Activated CD4-positive, alpha-beta T cell treated with anti-CD3 and anti-CD28 coated beads for 24 hours (primary cell): ENCODE data around the gene MORN5.
"Not testable (repeated sequence)": the region's sequence is repeated elsewhere in the genome, so short reads cannot be mapped to it uniquely, and the experiment has no call there.

Experiments
- DNase-seq, 2 donors: peaks; one replicate each; pipeline ENCODE4 v3.0.0-alpha.2; 2020; ENCODE audit warnings: low read depth in 2 of 2

MORN5 gene

DNA sequence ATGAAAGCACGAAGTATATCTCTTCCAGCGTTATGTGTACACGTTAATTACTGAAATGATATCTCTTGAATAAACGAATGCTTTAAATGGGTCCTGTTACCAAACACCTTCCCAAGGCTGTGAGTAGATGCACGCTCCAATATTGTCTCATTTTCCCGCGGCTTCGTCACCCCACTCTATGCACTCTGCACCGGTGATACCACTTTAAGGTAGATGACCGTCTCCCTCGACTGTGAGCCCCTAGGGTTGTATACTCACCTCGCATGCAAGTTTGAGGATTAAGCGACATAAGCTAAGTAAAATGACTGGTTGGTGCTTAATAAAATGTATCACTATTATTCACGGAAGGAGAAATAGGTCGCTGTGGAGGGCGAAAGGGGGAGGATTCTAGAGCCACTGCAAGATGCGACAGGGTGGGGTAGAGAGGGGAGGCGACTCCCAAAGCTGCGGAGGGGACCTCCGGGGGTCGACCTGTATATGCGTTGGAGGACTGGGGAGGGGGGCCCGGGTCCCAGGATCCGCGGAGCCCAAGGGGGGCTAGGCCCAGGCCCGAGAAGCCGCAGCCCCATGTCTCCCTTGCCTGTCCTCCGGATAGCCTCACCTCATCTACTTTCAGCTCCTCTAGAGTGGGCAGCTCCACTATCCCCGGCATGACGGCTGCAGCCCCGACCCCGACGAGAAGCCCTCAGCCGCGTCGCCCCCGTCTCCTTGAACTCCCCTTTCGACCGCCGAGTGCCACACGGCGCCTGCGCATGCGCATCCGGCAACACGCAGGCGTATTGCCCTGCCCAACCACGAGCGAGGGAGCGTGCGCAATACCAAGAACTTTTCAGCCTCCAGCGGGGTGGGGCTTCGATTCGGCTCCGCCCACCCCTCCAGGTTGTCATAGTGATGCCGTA, at the start of gene MORN5, which contains the start of gene NDUFA8:
Gene MORN5, plus strand, starts transcription at position 883 of the 899 bp plus-strand sequence. CDS start 65 bp downstream, outside the sequence.
Gene NDUFA8, minus strand, starts transcription at position 754 of the 899 bp plus-strand sequence. Its CDS starts 102 bp downstream, at position 652.
- DNase-seq: peak; percentile 93

DNA sequence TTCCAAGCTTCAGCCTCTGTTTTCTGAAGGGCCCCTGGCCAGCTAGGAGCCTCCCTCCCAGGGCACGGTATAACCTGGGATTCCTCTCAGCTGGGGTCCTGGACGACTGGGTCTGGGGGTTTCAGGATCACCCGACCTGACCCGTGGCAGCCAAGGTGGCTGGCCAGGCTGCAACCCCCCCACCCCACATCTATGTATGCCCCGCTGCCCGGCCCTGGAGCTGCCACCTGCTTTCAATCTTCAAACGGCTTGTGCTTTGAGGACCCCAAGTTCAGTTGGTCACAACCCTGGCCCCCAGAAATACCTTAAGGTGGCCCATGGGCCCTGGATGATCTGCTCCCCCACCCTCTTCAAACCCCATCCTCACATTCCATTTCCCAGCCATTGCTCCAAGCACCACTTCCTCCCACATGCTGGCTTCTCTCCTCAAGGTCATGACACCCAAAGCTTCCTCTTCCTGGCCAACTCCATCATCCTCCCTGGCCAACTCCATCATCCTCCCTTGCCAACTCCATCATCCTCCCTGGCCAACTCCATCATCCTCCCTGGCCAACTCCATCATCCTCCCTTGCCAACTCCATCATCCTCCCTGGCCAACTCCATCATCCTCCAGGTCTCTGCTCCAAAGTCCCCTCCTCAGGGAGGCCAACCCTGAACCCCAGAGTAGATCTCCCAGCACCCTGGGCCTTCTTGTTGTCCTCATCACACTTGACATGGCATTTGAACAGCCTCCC, 49.4 kb upstream of the MORN5 start:
- no peak for DNase-seq

DNA sequence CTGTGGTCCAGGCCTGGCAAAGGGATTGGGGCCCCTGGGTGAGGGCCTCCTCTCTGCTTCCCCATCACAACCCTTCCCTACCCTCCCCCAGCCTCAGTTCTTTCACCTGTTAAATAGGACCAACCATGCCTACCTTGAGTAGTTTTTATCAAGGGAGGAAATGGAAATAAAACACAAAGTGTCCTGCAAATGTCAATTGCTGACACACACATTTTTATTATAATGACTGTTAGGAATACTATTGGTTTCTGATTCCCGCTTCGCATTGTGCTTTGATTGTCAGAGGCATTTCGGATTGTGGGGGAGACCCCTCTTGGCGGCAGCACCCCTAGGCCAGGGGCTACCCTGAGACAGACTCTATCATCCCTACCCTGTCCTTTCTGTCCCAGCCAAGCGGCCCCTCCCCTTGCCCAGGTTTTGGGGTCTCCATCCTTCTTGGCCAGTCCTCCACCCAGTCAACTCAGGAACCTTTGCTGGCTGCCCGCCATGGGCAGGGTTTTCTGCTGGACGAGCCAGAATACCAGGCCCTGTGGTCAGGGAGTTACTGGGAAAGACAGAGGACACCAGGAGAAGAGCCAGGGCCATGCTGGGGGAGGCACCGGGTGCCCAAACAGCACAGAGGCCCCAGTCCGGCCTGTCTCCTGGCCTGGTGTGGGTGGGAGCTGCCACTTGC, 48.2 kb upstream of the MORN5 start:
- DNase-seq: no peak

DNA sequence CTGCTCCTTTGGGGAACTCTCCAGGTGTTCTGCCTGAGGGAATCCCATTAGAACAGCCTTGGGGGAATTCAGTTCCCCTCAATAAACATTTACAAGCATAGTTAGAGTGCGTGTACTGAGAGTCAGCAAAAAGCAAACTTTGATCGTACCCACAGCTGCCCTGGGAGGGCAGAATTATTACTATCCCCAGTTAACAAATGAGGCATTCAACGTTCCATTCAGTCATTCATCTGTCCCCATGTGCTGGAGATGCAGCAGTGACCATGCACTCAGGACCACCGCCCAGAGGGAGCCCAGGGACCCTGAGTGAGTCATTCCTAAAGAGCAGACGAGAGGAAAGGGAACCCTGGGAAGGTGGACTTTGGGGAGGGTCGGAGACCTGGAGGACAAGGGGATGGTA, 47.5 kb upstream of the MORN5 start:
- no peak for DNase-seq

DNA sequence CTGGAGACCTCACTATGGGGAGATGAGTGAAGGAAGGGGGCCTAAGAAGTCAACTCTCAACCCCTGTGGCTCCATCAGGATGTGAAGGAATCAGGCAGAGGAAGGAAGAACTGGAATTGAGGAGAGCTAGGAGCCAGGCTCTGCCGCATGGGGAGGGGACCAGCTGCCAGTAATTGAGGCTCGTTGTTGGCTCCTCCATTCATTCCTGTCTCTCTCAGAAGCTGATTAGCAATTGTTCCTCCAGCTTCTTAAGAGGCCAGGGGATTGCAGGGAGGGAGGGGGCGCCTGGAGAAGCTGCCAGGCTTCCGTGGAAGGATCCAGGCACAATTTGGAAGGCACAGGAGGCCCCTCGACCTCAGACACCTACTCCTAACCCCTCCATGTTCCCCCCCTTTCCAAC, 46.1 kb upstream of the MORN5 start:
- DNase-seq: no peak

DNA sequence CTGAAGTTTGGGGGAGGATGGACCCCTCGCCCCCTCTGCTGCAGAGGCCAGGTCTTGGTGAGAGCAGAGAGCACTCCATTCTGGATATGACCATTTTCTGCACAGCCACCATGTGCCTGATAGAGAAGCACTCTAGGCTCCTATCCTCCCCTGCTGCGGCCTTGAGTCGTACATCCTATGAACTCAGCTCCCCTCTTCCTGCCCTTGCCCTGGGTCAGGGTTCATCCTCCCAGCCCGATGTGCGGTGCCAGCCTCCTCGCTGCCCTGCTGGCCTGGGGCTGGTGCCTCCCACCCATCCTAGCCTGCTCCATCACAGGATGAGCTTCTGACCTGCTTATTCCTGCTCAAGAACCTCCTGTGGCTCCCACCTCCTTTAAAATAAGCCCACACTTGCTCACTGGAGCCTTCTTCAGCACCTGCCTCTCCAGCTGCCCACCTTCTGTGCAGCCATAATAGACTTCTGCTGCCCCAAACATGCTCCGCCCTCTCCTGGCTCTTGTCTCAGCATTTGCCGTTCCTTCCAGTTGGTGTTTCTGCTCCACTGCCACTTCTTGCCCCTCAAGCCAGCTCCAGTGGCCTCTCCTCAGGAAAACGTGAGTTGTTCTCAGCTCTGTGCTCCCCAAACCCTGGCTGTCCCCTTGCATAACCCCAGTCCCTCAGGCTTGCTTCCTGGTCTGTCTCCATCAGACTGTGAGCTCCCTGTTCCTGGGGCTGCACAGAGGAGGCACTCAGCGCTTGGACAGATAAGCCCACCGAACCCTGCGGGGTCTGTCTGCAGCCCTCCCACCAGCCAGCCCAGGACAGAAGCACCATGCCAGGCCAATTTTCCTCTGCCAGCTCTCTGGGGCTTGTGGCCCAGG, 44.3 kb upstream of the MORN5 start:
- no peak for DNase-seq

DNA sequence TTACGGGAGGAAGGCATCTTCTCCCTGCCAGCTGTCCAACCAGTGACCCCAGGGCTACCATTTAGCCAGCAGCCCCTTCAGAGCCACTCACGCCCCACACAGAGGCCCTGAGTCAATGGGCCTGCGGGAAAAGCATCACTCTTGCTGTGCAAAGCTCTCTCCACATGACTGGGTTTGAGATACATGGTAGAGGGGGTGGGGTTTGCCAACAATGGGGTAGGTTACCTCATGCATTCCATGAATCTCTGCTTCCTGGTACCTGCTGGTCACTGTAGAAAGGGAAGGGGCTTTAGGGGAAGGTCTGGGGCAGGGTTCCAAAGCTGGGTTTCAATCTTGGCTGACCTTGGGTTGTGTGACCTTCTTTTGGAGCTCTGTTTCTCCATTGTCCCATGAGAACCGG, 43.7 kb upstream of the MORN5 start:
- no peak for DNase-seq

DNA sequence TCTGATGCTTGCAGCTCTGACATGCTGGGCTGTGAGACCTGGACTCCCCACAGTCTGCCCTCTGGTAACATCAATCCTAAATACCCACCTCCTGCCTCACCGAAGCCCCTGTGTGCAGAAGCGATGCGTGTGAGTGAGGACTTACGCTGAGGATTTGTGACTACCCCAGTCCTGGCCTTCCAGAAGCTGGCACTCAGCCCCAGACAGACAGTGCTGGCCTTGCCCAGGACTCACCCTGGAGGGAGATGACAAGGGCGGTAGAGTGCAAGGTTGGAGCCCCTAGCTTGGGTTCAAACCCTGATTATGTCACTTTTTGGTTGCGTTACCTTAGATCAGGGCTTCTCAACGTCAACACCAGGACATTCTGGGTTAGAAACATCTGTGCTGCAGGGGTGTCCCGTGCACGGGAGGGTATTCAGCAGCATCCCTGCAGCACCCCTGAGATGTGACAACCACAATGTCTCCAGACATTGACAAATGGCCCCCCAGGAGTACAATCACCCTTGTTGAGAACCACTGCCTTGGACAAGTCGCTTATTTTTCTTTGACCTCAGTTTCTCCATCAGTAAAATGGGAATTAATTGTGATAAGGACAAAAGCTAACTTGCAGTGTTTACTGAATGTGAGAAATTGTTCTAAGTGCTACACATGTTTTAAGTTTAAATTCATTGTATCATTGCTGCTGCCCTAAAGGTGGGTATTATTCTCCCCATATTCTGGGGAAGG, 43.1 kb upstream of the MORN5 start:
- DNase-seq: no peak

DNA sequence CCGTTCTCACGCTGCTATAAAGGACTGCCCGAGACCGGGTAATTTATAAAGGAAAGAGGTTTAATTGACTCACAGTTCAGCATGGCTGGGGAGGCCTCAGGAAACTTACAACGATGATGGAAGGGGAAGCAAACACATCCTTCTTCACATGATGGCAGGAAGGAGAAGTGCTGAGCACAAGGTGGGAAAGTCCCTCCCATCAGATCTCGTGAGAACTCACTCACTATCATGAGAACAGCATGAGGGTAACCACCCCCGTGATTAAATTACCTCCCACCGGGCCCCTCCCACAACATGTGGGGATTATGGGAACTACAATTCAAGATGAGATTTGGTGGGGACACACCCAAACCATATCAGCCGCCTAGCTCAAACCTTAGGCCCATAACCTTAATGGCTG, 42.5 kb upstream of the MORN5 start:
- DNase-seq: not testable (repeated sequence)

DNA sequence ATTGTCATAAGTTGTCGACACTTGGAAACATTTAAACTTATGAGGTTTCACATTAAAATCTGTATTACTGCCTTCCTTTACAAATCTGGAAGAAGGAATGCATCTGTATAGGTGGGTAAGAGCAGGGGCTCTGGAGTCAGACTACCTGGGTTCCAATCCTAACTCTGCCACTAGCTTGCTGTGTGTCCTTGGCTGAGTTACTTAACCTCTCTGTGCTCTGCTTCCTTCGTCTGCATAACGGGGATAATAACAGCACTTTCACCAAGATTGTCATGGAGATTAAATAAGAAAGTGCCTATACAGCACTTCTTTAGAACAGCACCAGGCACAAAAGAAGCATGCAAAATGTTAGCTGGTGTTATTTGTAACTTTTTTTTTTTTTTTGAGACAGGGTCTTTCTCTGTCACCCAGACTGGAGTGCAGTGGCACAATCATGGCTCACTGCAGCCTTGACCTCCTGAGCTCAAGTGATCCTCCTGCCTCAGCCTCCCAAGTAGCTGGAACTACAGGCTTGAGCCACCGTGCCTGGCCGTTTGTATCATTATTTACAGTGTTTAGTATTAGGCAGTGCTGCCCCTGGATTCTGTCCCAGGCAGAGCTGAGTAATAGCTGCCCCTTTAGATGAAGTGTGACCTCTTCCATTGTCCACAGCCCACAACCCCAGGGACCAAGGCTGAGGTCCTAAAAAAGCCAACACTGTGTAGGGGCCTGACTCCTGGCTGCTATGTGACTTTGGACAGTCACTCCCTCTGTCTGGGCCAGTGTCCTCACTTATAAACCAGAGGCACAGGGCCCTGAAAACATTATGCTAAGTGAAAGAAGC, 41.2 kb upstream of the MORN5 start:
- no peak for DNase-seq

DNA sequence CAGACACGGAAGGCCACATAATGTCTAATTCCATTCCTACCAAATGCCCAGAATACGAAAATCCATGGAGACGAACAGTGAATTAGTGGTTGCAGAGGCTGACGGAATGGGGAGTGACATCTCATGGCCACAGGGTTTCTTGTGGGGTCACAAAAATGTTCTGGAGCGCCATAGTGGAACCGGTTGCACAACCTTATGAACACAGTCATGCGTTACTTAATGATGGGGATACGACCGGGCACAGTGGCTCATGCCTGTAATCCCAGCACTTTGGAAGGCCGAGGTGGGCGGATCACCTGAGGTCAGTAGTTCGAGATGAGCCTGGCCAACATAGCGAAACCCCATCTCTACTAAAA, 40.6 kb upstream of the MORN5 start:
- DNase-seq: no peak

DNA sequence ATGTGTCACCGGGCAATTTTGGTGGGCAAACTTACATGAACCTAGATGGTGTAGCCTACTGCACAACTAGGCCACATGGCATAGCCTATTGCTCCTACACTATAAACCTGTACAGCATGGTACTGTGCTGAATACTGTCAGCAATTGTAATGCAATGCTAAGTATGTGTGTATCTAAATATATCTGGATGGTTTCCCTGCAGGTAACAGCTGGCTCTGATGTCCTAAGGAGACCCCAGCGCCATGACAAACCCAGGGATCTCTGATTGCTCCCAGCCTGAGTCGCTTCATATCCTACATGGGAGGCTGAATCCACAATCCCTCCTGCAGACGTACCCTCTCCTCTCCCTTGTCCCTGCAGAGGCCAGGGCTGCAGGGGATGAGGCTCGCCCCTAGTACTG, 40.0 kb upstream of the MORN5 start:
- DNase-seq: no peak

DNA sequence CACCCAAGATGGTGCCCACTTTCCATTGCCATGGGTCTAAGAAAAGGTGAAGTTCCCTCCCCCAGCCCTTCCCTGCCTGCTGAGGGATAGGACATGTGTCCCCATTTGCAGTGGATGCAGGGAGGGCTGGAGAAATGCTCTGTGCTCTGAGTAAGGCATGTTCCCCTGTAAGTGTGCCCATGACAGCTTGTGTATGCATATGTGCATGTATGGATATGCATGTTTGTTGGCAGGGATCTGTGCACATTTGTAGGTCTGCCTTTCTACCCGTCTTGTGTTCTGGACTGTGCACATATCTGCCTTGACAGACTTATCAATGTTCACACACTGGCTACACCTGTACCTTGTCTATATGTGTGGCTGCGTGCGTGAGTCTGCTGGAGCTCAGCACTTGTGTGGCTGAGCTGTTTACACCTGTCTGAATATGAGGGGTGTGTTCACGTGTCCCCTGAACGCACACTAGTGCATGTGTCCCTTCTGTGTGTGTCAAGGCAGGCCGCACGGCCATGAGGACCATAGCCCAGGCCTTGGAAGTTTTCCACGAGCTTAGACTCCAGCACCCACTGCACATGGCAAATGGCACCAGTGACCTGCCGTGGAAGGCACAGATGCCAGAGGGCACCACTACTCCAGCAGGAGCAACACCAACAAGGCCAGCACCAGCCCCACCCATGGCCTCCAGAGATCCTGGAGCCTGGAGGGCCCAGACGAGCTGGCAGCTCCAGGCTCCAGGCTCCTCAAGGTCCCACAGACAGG, 39.2 kb upstream of the MORN5 start:
- DNase-seq: no peak

DNA sequence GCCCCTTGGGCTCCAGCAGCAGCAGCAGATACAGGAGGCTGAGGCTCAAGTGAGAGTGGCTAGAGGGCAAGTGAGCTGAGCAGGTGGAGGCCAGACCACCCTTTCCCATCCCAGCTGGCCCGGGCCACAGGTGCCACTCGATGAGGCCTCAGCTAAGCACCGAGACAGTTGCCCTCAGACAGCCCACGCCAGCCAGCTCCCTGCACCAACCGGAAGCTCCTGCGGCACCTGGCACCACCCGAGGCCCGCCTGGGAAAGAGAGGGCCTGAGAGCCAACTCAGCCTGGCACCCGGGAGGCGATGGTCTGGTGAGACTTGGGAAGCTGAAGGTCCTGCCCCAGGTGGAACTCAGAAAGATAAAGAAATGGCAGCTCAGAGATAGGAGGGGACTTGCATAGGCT, 38.3 kb upstream of the MORN5 start:
- no peak for DNase-seq

DNA sequence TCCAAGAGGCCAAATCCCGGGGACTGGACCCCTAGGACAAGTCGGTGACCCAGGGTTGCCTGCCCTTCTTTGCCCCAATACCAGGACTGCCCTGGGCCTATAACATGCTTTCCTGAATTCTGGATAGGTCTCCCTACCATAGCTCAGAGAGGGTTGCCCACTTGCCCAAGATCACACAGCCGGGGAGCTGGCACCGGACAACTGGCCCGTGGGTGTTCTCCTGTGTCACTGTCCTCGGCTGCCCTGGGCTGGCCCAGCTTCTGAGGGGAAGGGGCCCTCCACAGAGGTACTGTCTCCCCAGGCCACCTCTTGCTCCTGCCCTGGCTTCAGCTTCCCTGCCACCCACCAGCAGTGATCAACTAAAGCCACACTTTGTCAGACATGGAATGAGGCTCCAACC, 37.8 kb upstream of the MORN5 start:
- DNase-seq: no peak

DNA sequence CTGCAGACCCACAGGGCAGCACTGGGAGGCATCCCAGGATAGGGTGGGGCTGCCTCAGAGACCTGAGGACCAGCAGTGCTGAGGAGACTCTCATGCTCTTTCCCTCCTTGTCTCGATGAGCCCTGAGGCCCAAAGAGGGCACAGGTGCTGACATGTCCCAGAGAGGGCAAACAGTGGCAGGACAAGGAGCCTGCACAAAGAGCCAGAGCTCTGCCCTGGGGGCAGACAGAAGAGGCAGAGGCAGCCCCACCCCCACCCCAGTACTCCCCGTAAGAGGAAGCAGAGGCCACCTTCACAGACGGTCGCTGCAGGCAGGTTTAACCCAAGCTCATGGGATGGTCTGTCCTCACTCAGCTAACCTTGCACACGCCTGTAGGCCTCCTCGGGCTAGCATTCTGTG, 37.2 kb upstream of the MORN5 start:
- no peak for DNase-seq

DNA sequence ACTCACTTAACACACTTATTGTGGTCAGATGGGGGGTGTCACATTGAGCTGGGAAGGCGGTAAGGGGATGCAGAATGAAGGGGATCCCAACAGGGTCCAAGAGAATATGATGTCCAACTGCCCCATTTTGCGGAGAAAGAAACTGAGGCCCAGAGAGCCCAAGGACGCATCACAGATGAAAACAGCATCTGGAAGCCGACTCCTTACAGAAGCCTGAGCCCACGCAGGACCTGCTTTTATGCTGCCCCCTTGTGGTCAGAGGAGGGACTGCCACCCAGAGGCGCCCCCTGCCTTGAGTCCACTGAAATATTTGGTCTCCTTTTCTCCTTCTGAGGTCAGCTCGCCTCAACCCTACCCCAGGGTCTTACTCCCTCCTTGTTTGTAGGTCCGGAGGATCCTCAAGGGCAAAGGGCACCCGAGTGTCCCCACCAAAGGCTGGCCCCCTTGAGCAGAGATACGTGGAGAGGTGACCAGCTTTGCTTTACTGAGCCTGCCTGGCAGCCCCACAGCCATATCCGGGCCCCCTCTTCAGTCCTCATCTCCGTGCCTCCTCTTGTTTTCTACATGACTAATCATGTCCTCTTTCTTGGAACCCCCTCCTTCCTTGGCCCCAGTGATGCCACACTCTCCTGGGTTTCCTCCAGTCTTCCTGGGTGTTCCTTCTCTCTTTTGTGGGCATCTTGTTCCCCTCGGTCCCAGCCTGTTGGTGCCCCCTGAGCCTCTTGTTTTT, 36.6 kb upstream of the MORN5 start:
- peak; percentile 57 to 72 for DNase-seq

DNA sequence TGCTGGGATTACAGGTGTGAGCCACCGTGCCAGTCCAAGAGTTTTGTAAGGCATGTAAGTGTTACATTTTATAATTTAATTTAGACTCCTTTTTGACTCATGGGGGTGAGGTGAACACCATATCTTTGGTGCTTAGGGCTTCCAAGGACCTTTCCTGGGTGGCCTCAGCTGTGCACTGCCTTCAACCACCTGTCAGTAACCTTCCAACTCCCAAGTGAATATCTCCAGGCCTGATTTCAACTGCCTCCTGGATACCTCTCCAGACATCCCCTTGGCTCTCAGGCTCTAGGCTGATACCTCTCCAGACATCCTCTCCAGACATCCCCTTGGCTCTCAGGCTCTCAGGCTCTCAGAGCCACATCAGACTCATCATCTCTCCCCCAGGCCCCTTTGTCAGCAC, 35.7 kb upstream of the MORN5 start:
- no peak for DNase-seq

DNA sequence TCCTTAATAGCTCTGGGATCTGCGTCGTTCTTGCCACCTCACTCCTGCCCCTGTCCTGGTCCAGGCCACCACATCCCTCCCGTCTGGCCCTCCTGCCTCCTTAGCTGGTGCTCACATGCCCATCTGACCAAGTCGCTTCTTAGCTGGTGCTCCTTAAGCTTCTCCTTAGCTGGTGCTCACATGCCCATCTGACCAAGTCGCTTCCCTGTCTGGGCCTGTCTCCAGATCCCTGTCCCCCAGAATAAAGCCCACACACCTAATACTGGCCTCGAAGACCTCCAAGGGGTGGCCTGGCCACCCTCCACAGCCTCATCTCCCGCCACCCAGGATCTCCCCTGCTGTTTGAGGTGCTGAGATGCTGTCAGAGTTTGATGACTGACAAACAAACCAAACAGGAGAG, 35.2 kb upstream of the MORN5 start:
- no peak for DNase-seq
